SW 1271 (cell line): ENCODE measurements around the gene ITGAX.
A peak's percentile ranks its signal among the peaks of the same experiment; 100 is the strongest.
"Not testable (repeated sequence)": the region's sequence is repeated elsewhere in the genome, so short reads cannot be mapped to it uniquely, and the experiment has no call there.

Experiments used
- DNase-seq, 2 experiments: peaks; one replicate each; lab custom pipeline; 2025; lab: John Stamatoyannopoulos, UW

The ITGAX gene

GRCh38 chr16:31354394-31355291, at the start of gene ITGAX:
Gene ITGAX, plus strand, starts transcription at chr16:31355176. Its CDS starts 79 bp downstream, at chr16:31355255.
- no peak for DNase-seq

DNA sequence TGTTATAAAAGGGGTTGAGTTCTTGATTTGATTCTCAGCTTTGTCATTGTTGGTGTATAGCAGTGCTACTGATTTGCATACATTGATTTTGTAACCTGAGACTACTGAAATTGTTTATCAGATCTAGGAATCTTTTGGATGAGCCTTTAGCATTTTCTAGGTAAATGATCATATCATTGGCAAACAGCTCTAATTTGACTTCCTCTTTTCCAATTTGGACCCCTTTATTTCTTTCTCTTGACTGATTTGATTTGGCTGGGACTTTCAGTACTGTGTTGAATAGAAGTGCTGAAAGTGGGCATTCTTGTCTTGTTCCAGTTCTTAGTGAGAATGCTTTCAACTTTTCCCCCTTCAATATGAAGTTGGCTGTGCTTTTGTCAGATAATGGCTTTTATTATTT, 49.8 kb upstream of the ITGAX start:
- no peak for DNase-seq

DNA sequence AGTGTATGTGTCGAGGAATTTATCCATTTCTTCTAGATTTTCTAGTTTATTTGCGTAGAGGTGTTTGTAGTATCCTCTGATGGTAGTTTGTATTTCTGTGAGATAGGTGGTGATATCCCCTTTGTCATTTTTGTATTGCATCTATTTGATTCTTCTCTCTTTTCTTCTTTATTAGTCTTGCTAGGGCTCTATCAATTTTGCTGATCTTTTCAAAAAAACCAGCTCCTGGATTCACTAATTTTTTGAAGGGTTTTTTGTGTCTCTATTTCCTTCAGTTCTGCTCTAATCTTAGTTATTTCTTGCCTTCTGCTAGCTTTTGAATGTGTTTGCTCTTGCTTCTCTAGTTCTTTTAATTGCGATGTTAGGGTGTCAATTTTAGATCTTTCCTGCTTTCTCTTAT, 46.6 kb upstream of the ITGAX start:
- DNase-seq, result not testable (repeated sequence)

DNA sequence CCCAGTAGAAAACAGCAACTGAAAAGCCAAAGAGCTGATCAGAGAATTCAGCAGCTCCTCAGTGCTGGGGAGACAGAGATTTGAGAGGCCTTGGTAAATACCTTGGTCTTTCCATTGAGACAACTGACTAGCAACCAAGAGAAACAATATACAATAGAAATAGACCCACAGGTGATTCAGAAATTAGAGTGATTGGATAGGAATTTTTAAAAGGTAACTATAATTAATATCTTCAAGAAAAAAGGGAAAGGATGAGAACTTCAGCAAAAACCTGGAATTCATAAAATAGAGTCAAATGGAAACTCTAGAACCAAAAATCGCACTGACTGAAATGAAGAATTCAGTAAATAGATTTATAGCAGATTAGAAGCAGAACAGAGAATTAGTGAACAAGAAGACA, 32.5 kb upstream of the ITGAX start:
- DNase-seq, result no peak

DNA sequence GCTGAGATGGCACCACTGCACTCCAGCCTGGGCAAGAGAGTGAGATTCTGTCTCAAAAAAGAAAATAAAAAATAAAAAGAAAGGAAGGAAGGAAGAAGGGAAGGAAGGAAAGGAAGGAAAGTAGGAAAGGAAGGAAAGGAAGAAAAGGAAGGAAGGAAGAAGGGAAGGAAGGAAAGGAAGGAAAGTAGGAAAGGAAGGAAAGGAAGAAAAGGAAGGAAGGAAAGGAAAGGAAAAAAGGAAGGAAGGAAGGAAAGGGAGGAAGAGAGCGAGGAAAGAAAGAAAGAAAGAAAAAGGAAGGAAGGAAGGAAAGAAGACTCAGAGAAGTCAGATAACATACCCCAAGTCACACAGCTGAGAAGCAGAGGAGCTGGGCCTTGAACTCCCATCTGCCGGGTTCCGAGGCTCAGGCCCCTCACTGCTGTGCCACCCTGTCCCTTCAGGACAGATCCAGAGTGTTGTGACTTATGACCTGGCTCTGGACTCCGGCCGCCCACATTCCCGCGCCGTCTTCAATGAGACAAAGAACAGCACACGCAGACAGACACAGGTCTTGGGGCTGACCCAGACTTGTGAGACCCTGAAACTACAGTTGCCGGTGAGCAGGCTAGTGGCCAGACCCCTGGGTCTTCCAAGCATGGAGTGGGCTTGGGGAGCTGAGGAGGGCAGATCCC, 30.9 kb upstream of the ITGAX start:
- DNase-seq, result no peak

GRCh38 chr16:31325171-31325570, 29.8 kb upstream of the ITGAX start:
- no peak for DNase-seq

DNA sequence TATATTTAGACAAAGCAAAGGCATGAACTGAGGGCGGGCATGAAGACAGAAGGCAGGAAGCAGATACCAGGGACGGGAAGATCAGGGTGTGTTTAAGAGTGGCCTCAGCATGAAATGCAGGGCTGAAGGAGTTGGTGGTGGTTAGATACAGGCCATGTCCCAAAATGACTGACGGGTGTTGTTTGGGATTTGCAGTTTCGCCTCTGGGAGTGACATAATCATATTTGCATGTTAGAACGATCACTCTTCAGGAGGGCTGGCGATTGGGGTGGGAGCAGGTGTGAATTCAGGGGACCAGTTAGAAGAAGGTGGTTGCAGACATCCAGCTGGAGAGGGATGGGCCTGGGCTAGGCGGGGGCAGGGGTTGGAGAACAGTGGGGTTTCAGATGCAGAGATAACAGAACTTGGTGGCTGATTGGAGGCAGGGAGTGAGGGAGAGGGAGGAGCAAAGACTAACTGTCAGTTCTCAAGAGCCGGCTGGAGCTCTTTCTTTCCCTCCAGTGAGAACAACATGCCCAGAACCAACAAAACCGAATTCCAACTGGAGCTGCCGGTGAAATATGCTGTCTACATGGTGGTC, 27.2 kb upstream of the ITGAX start:
- no peak for DNase-seq

DNA sequence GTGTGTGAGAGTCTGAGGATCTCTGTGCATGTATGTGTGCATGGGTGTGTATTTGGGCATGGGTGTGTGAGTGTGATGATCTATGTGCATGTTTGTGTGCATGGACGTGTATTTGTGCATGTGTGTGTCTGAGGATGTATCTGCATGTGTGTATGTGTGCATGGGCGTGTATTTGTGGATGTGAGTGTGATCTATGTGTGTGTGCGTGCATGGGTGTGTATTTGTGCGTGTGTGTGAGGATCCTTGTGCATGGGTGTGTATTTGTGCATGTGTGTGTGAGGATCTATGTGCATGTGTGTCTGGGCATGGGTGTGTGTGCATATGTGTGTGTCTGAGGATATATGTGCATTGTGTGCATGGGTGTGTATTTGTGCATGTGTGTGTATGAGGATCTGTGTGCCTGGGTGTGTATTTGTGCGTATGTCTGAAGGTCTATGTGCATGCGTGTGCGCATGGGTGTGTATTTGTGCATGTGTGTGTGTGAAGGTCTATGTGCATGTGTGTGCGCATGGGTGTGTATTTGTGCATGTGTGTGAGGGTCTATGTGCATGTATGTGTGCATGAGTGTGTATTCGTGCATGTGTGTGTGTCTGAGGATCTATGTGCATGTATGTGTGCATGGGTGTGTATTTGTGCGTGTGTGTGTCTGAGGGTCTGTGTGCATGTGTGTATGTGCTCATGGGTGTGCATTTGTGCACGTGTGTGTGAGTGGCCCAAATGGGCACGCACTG, 26.5 kb upstream of the ITGAX start:
- no peak for DNase-seq

DNA sequence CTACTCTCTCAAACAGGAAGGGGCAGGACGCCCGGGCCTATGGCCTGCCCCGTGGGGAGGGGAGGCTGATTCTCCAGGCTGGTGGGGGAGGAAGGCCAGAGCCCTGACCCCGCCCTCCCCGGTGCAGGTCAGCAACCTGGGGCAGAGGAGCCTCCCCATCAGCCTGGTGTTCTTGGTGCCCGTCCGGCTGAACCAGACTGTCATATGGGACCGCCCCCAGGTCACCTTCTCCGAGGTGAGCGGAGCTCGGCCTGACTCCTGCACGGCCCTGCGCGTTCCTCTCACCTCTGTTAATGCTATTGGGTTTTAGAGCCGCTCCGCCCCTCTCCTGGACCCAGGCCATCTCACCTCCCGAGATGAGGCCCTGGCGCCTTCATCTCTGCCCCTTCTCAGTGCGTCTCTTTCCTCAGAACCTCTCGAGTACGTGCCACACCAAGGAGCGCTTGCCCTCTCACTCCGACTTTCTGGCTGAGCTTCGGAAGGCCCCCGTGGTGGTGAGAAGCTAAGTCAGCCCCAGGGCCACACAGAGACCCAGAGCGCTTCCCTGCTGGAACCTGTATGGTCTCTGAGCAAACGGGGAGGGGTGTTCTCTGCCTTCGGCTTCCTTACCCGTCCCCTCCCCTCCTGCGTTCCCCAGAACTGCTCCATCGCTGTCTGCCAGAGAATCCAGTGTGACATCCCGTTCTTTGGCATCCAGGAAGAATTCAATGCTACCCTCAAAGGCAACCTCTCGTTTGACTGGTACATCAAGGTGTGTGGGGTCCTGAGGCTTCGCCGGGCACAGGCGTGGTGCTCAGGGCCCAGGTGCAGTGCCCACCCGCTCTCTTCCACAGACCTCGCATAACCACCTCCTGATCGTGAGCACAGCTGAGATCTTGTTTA, 25.1 kb upstream of the ITGAX start:
- no peak for DNase-seq

DNA sequence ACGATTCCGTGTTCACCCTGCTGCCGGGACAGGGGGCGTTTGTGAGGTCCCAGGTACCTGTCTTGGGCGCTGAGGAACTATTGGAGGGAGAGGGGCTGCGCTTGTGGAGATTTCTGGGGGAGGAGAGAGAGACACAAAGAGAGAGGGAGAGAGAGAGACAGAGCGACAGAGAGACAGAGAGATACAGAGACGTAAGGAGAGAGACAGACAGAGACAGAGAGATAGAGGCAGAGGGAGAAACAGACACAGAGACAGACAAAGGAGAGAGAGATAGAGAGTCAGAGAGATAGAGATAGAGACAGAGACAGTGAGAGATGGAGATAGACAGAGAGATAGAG, 24.5 kb upstream of the ITGAX start:
- DNase-seq, result no peak

DNA sequence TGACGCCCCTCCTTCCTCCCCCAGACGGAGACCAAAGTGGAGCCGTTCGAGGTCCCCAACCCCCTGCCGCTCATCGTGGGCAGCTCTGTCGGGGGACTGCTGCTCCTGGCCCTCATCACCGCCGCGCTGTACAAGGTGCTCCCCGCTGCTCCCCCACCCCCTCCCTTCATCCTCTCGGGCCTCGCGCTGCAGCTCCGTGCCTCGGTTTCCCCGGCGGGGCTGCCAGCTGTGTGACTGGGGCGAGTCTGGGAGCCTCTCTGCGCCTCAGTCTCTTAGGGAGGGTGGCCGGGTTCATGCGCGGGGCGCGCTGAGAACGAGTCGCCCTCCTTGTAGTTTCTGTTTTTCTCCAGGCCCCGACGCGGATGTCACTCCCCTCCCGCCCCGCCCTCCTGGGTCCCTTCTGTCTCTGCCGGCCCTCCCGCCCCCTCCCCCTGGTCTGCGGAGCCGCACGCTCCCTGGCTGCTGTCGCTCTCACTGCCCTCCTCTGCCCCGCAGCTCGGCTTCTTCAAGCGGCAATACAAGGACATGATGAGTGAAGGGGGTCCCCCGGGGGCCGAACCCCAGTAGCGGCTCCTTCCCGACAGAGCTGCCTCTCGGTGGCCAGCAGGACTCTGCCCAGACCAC, 23.7 kb upstream of the ITGAX start:
- no peak for DNase-seq

- DNase-seq, result no peak
Observed at GRCh38 chr16:31331807-31332301, 23.1 kb upstream of the ITGAX start.

DNA sequence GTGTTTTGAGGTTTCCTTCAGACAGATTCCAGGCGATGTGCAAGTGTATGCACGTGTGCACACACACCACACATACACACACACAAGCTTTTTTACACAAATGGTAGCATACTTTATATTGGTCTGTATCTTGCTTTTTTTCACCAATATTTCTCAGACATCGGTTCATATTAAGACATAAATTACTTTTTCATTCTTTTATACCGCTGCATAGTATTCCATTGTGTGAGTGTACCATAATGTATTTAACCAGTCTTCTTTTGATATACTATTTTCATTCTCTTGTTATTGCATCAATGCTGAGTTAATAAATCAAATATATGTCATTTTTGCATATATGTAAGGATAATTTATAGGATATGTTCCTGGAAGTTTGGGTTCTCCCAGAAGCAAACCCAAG, 22.4 kb upstream of the ITGAX start:
- no peak for DNase-seq

DNA sequence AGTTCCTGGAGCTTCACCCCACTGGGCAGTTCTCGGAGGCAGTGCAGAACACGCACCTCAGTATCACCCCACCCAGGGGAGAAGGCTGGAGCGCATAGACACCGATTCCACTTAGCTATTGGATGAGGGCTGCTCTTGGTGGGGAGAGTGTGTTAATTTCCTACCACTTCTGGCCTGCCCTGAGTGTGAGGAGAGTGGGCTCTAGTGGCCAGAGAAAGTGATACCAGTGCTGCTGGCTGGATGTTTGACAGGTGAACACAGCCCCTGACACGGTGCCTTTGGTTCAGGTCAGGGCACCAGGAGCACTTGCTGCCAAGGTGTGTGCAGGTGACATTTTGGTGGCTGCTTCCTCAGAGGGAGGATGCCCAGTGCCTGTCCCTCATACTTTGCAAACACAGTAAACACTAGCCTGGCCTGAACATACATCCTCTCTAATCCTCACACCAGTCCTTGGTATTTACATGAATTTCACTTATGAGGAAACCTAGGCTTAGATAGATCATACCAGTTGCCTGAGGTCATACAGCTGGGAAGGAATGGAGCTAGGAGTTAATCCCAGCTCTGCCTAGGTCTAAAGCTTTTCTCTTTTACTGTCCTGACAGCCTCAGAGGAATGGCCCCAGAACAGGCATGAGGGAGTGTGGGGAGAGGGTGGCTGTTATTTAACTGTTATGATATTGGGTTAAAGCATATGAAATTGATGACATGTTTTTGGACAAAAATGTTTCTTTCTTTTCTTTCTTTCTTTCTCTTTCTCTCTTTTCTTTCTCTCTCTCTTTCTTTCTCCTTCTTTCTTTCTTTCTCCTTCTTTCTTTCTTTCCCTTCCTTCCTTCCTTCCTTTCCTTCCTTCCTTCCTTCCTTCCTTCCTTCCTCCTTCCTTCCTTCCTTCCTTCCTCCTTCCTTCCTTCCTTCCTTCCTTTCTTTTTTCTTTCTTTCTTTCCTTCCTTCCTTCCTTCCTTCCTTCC, 21.0 kb upstream of the ITGAX start:
- peak; percentile 20 to 56 for DNase-seq

DNA sequence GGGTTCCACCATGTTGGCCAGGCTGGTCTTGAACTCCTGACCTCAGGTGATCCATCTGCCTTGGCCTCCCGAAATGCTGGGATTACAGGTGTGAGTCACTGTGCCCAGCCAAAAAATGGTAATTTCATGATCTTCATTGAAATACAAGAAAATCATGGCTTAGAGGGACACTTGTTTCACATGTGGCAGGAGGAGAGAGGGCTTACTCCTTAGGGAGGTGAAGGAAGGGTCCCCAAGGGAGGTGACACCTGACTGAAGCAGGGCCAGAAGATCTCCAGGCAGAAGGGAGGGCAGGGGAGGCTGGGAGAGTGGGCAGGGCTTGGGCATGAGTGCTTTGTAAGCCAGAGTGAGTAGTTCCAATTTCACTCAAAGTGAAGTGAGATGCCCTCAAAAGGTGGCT, 20.0 kb upstream of the ITGAX start:
- DNase-seq, result no peak

DNA sequence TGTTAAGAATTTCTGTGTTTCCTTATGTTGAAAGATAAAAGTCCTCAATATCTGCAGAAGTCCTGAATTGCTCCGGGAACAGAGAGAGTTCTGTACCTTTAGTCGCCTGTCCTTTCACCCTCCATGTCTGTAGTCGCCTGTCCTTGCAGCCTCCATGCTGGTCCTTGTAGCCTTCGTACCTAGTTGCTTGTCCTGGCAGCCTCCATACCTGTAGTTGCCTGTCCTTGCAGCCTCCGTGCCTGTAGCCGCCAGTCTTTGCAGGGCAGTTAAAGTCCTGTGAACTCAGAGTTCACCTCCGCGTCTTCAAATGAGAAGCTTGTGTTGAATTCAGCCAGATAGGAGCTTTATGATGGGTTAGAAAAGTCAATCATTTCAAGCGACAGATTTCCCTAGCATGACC, 19.5 kb upstream of the ITGAX start:
- DNase-seq, result no peak

- DNase-seq, result not testable (repeated sequence)
Observed at GRCh38 chr16:31338166-31338685, 16.8 kb upstream of the ITGAX start.

- no peak for DNase-seq
Observed at GRCh38 chr16:31344712-31345111, 10.3 kb upstream of the ITGAX start.

GRCh38 chr16:31347445-31347844, 7.5 kb upstream of the ITGAX start:
- DNase-seq, result no peak
